Smooth muscle cell (in vitro differentiated cells): ENCODE results near the gene P2RY8. TPM values are rescaled to one million over a fixed set of nuclear protein-coding genes. Genes with fewer than 3 reads are reported as not detected.

Experiments
- DNase-seq: peaks from one replicate; lab custom pipeline; 2025; ENCODE audit not compliant: unreplicated experiment; lab: John Stamatoyannopoulos, UW
- H2AFZ ChIP-seq: fragments of 200-600 bp; sonication (generic); 2 replicates; pipeline ENCODE4 v1.6.0; 2016; ENCODE audit warnings: antibody characterized with exemption, low read depth, mild to moderate bottlenecking
- H3F3A ChIP-seq: fragments of 200-600 bp; sonication (generic); 2 replicates; pipeline ENCODE4 v1.6.0; 2017; ENCODE audit warnings: antibody characterized with exemption, low read depth
- H3K27ac ChIP-seq: fragments of 200-600 bp; sonication (generic); 2 replicates; pipeline ENCODE4 v1.5.1; 2016; ENCODE audit warnings: low read depth, mild to moderate bottlenecking
- H3K27me3 ChIP-seq: fragments of 200-600 bp; sonication (generic); 2 replicates; pipeline ENCODE4 v1.6.1; 2016; ENCODE audit warnings: low read depth, mild to moderate bottlenecking
- H3K36me3 ChIP-seq: fragments of 200-600 bp; sonication (generic); 2 replicates; pipeline ENCODE4 v1.5.1; 2016; ENCODE audit warnings: low read depth
- H3K4me1 ChIP-seq: fragments of 200-600 bp; sonication (generic); 2 replicates; pipeline ENCODE4 v1.5.1; 2016; ENCODE audit warnings: low read depth
- H3K4me2 ChIP-seq: fragments of 200-600 bp; sonication (generic); 2 replicates; pipeline ENCODE4 v1.6.0; 2016; ENCODE audit warnings: mild to moderate bottlenecking
- H3K4me3 ChIP-seq: fragments of 200-600 bp; sonication (generic); 2 replicates; pipeline ENCODE4 v1.5.1; 2016; ENCODE audit warnings: mild to moderate bottlenecking
- H3K79me2 ChIP-seq: fragments of 200-600 bp; sonication (generic); 2 replicates; pipeline ENCODE4 v1.6.0; 2016; ENCODE audit warnings: low read depth, mild to moderate bottlenecking
- H3K9ac ChIP-seq: fragments of 200-600 bp; sonication (generic); 2 replicates; pipeline ENCODE4 v1.6.0; 2016; ENCODE audit warnings: low read depth
- H3K9me3 ChIP-seq: fragments of 200-600 bp; sonication (generic); replicated peaks from 2 replicates; pipeline ENCODE4 v1.5.1; 2016; ENCODE audit warnings: low read depth
- H4K20me1 ChIP-seq: fragments of 200-600 bp; sonication (generic); 2 replicates; pipeline ENCODE4 v1.6.0; 2016; ENCODE audit warnings: low read depth
- CTCF ChIP-seq: fragments of 200-600 bp; sonication (generic); IDR thresholded peaks from 2 replicates; pipeline ENCODE4 v1.5.1; 2017; ENCODE audit warnings: borderline replicate concordance, mild to moderate bottlenecking, antibody characterized with exemption; ENCODE audit not compliant: insufficient read depth, poor library complexity, severe bottlenecking
- WGBS: methylation state at CpG from one replicate; pipeline ENCODE4 v1.1.7; 2016; ENCODE audit warnings: low lambda C conversion rate; 5-methylcytosine and 5-hydroxymethylcytosine counted together
- polyA plus RNA-seq: library from polyadenylated mRNA; unstranded; fragments of >200 nt; fragmentation: Nextera tagmentation; extraction: Ambion mirVana; gene quantifications from 2 replicates; pipeline ENCODE4 v1.2.1, GENCODE V29; 2016
- total RNA-seq: library from RNA; depleted of rRNA; stranded (reverse); fragments of >200 nt; gene quantifications from 2 replicates; pipeline ENCODE4 v1.2.3, GENCODE V29; 2014

The P2RY8 gene
- total and polyA plus RNA-seq, 2 experiments from 2014 or later: not detected

GRCh38 chrX:1519022-1519497 is 17.9 kb downstream of the P2RY8 start:
- 96% methylated on average over 2 of the region's 2 CpGs for WGBS
- Histone ChIP-seq H3K79me2 (no peaks in the 10 kb centered on the region), H4K20me1 (no peaks in the 10 kb centered on the region), H3K4me2 (no peak overlapping the region), H3K9me3 (no peaks in the 10 kb centered on the region), H3K27ac (no peak overlapping the region), H3K4me1 (no peaks in the 10 kb centered on the region), H3K36me3 (no peaks in the 10 kb centered on the region), H3K27me3 (no peaks in the 10 kb centered on the region), H3F3A (no peaks in the 10 kb centered on the region), H3K4me3 (no peak overlapping the region), H2AFZ (no peak overlapping the region), H3K9ac (no peak overlapping the region)
- no peak for TF ChIP-seq CTCF
- no peak for DNase-seq

- Histone ChIP-seq H3K27me3 (no peaks in the 10 kb centered on the region), H3K79me2 (no peaks in the 10 kb centered on the region), H3F3A (no peaks in the 10 kb centered on the region), H3K27ac (no peak overlapping the region), H3K4me2 (no peak overlapping the region), H3K4me1 (no peaks in the 10 kb centered on the region), H2AFZ (no peak overlapping the region), H3K9ac (no peak overlapping the region), H3K9me3 (no peaks in the 10 kb centered on the region), H3K4me3 (no peak overlapping the region), H3K36me3 (no peaks in the 10 kb centered on the region), H4K20me1 (no peaks in the 10 kb centered on the region)
- DNase-seq: no peak
- TF ChIP-seq CTCF: no peak
- WGBS: 92% methylated on average over 1 of the region's 1 CpG
These were observed 18.5 kb downstream of the P2RY8 start for GRCh38 chrX:1518512-1518911.

GRCh38 chrX:1516596-1517104 is 20.3 kb downstream of the P2RY8 start:
- no peak for DNase-seq
- no peak for TF ChIP-seq CTCF
- Histone ChIP-seq H3K4me1 (no peaks in the 10 kb centered on the region), H3F3A (no peaks in the 10 kb centered on the region), H3K27me3 (no peaks in the 10 kb centered on the region), H3K4me3 (no peak overlapping the region), H3K36me3 (no peaks in the 10 kb centered on the region), H3K9me3 (no peaks in the 10 kb centered on the region), H3K4me2 (no peak overlapping the region), H2AFZ (no peak overlapping the region), H3K9ac (no peak overlapping the region), H3K27ac (no peak overlapping the region), H3K79me2 (no peaks in the 10 kb centered on the region), H4K20me1 (no peaks in the 10 kb centered on the region)
- WGBS: 83% methylated on average over 9 of the region's 9 CpGs

- no peaks in the 10 kb centered on the region for H4K20me1 ChIP-seq
- H3K4me1 ChIP-seq: no peaks in the 10 kb centered on the region
- no peak for DNase-seq
- no peaks in the 10 kb centered on the region for H3K79me2 ChIP-seq
- TF ChIP-seq CTCF: no peak
- H3F3A ChIP-seq: no peaks in the 10 kb centered on the region
- H3K36me3 ChIP-seq: no peaks in the 10 kb centered on the region
- no peaks in the 10 kb centered on the region for H3K27me3 ChIP-seq
- H3K27ac ChIP-seq: no peak overlapping the region
- H3K9ac ChIP-seq: no peak overlapping the region
- H2AFZ ChIP-seq: no peak overlapping the region
- H3K9me3 ChIP-seq: no peaks in the 10 kb centered on the region
- no peak overlapping the region for H3K4me2 ChIP-seq
- WGBS: 88% methylated on average over 5 of the region's 5 CpGs
- H3K4me3 ChIP-seq: no peak overlapping the region
These were observed 25.2 kb downstream of the P2RY8 start for GRCh38 chrX:1511829-1512228.
